T-helper 22 cell (primary cell): ENCODE measurements around the gene OGA.

Experiments
- DNase-seq: peaks from one replicate; pipeline ENCODE4 v3.0.0-alpha.2; 2020; ENCODE audit warnings: low read depth

The OGA gene

GRCh38 chr10:101818119-101818871, at the start of gene OGA:
OGA (minus strand) TSS chr10:101818444; CDS start chr10:101818022, 422 bp downstream.
- DNase-seq: peak; percentile 99

GRCh38 chr10:101867931-101868330, 49.7 kb upstream of the OGA start:
- DNase-seq: no peak

- no peak for DNase-seq
Measured at GRCh38 chr10:101859530-101859929, 41.3 kb upstream of the OGA start.

GRCh38 chr10:101858723-101859500, 40.7 kb upstream of the OGA start:
- no peak for DNase-seq

GRCh38 chr10:101857802-101858476, 39.7 kb upstream of the OGA start:
- DNase-seq: no peak

- no peak for DNase-seq
Measured at GRCh38 chr10:101856626-101857025, 38.4 kb upstream of the OGA start.

GRCh38 chr10:101851411-101852116, 33.3 kb upstream of the OGA start:
- no peak for DNase-seq

- no peak for DNase-seq
Measured at GRCh38 chr10:101850749-101851148, 32.5 kb upstream of the OGA start.

GRCh38 chr10:101848894-101849351, 30.7 kb upstream of the OGA start:
- no peak for DNase-seq

- DNase-seq: no peak
Measured at GRCh38 chr10:101848408-101848807, 30.2 kb upstream of the OGA start.

GRCh38 chr10:101845893-101846292, 27.6 kb upstream of the OGA start:
- DNase-seq: no peak

- DNase-seq: peak; percentile 70
Measured at GRCh38 chr10:101843032-101844021, 25.1 kb upstream of the OGA start, which contains the start of gene KCNIP2. KCNIP2 (minus strand) TSS chr10:101843800; CDS start chr10:101843568, 232 bp downstream.

- no peak for DNase-seq
Measured at GRCh38 chr10:101841826-101842225, 23.6 kb upstream of the OGA start.

- peak; percentile 47 for DNase-seq
Measured at GRCh38 chr10:101840741-101841453, 22.7 kb upstream of the OGA start.

- DNase-seq: no peak
Measured at GRCh38 chr10:101840102-101840684, 21.9 kb upstream of the OGA start.

GRCh38 chr10:101839416-101840063, 21.3 kb upstream of the OGA start:
- peak; percentile 57 for DNase-seq

GRCh38 chr10:101839002-101839401, 20.8 kb upstream of the OGA start:
- no peak for DNase-seq

- DNase-seq: no peak
Measured at GRCh38 chr10:101838416-101838970, 20.2 kb upstream of the OGA start.

GRCh38 chr10:101837748-101838147, 19.5 kb upstream of the OGA start:
- no peak for DNase-seq
